GM12878 (cell line): ENCODE measurements around the gene HADH. TPM values are rescaled to one million over a fixed set of nuclear protein-coding genes. Genes with fewer than 3 reads are reported as not detected.

Source experiments
- ATAC-seq: fragments of 200-7000 bp; cut with Tn5 transposase; 3 replicates; pipeline ENCODE4 v1.9.1; 2020; ENCODE audit warnings: mild to moderate bottlenecking, moderate library complexity
- BruUV-seq: library from RNA; stranded (reverse); fragments of 400-500 nt; replicated peaks from 2 replicates; lab custom pipeline; 2021; lab: Mats Ljungman, UMichigan
- CTCF ChIA-PET: fragments of 300-600 bp; sonication (Branson Sonifier 250); formaldehyde crosslinking; extraction: SDS; loops from one replicate; lab custom pipeline; 2021; ENCODE audit warnings: inconsistent platforms; lab: Yijun Ruan, JAX
- POLR2A ChIA-PET: fragments of 350-600 bp; formaldehyde crosslinking; extraction: SDS; loops from one replicate; lab custom pipeline; 2021; ENCODE audit warnings: inconsistent platforms; lab: Charles Lee
- RAD21 ChIA-PET: fragments of 300-600 bp; sonication (Branson Sonifier 250); formaldehyde crosslinking; loops from one replicate; lab custom pipeline; 2023; ENCODE audit warnings: antibody characterized with exemption; ENCODE audit not compliant: unreplicated experiment; lab: Charles Lee
- SMC1A ChIA-PET: fragments of 300-600 bp; sonication (Branson Sonifier 250); formaldehyde crosslinking; loops from one replicate; lab custom pipeline; 2023; ENCODE audit not compliant: unreplicated experiment, uncharacterized antibody; lab: Charles Lee
- DNase-seq: peaks from one replicate; pipeline ENCODE4 v3.0.0-alpha.2; 2011; ENCODE audit warnings: low read depth, low spot score
- FAIRE-seq: peaks from 3 replicates; lab custom pipeline; 2011; peaks lifted over from hg19 to GRCh38; lab: Jason Lieb, UNC
- H2AFZ ChIP-seq: 2 replicates; pipeline ENCODE4 v1.6.0; 2011; ENCODE audit warnings: low read depth, low read length, control low read depth; ENCODE audit not compliant: control insufficient read depth
- H3K27ac ChIP-seq: 2 replicates; pipeline ENCODE4 v1.5.1; 2011; ENCODE audit warnings: control low read depth; ENCODE audit not compliant: control insufficient read depth, insufficient read depth
- H3K27me3 ChIP-seq, 2 experiments: replicated peaks in 1 of 2; 2 replicates each; pipeline versions ENCODE4 v1.6.0 to v1.6.1; 2011; ENCODE audit warnings: low read length in 1 of 2; ENCODE audit not compliant: control insufficient read depth in 2 of 2, insufficient read depth in 2 of 2
- H3K36me3 ChIP-seq, 2 experiments: 2 replicates each; pipeline ENCODE4 v1.5.1; 2011; ENCODE audit warnings: low read length in 1 of 2; ENCODE audit not compliant: control insufficient read depth in 2 of 2, insufficient read depth in 2 of 2
- H3K4me1 ChIP-seq: 2 replicates; pipeline ENCODE4 v1.6.1; 2011; ENCODE audit warnings: mild to moderate bottlenecking, low read length, moderate library complexity, mixed read lengths; ENCODE audit not compliant: control insufficient read depth, insufficient read depth
- H3K4me2 ChIP-seq: 2 replicates; pipeline ENCODE4 v1.6.0; 2011; ENCODE audit warnings: control low read depth; ENCODE audit not compliant: control insufficient read depth, insufficient read depth
- H3K4me3 ChIP-seq: fragments of 200-600 bp; sonication (generic); 2 replicates; pipeline ENCODE4 v1.5.1; 2016
- H3K79me2 ChIP-seq: 2 replicates; pipeline ENCODE4 v1.6.0; 2011; ENCODE audit warnings: low read length; ENCODE audit not compliant: control insufficient read depth, insufficient read depth
- H3K9ac ChIP-seq: 2 replicates; pipeline ENCODE4 v1.8.0; 2011; ENCODE audit warnings: low read length, control low read depth, mixed read lengths; ENCODE audit not compliant: control insufficient read depth, insufficient read depth
- H3K9me3 ChIP-seq: replicated peaks from 3 replicates; pipeline ENCODE4 v1.5.1; 2011; ENCODE audit warnings: mild to moderate bottlenecking, low read length; ENCODE audit not compliant: control insufficient read depth, insufficient read depth
- H4K20me1 ChIP-seq: 2 replicates; pipeline ENCODE4 v1.6.0; 2011; ENCODE audit not compliant: control insufficient read depth, insufficient read depth
- ATF3 ChIP-seq: IDR thresholded peaks from 2 replicates; pipeline ENCODE4 v1.6.1; 2011; ENCODE audit warnings: low read depth, mild to moderate bottlenecking, low read length, moderate library complexity, borderline replicate concordance; ENCODE audit errors: extremely low read depth
- ELK1 ChIP-seq: IDR thresholded peaks from 2 replicates; pipeline ENCODE4 v1.6.1; 2012; ENCODE audit warnings: low read depth, low read length, improper control_type of control experiment
- FOXK2 ChIP-seq: fragments of 450-650 bp; IDR thresholded peaks from 2 replicates; pipeline ENCODE4 v1.6.1; 2017; ENCODE audit warnings: mild to moderate bottlenecking, moderate library complexity
- GATAD2B ChIP-seq: fragments of 450-650 bp; conservative IDR thresholded peaks from 2 replicates; pipeline ENCODE4 v1.6.1; 2017; ENCODE audit warnings: low read depth, mild to moderate bottlenecking, moderate library complexity
- HSF1 ChIP-seq: fragments of 150-350 bp; IDR thresholded peaks from 2 replicates; pipeline ENCODE4 v1.6.1; 2014; ENCODE audit warnings: mild to moderate bottlenecking, low read depth, low read length
- IRF4 ChIP-seq: IDR thresholded peaks from 2 replicates; pipeline ENCODE4 v1.6.1; 2011; ENCODE audit warnings: low read depth, low read length
- KDM1A ChIP-seq: fragments of 200-600 bp; sonication (generic); IDR thresholded peaks from 2 replicates; pipeline ENCODE4 v1.6.1; 2016; ENCODE audit warnings: borderline replicate concordance
- NKRF ChIP-seq: fragments of 450-650 bp; conservative IDR thresholded peaks from 2 replicates; pipeline ENCODE4 v1.6.1; 2017; ENCODE audit warnings: mild to moderate bottlenecking, moderate library complexity
- RUNX3 ChIP-seq: IDR thresholded peaks from 2 replicates; pipeline ENCODE4 v1.6.1; 2012; ENCODE audit warnings: low read length, inconsistent platforms
- SREBF1 ChIP-seq: IDR thresholded peaks from 2 replicates; pipeline ENCODE4 v1.6.1; 2012; ENCODE audit warnings: mild to moderate bottlenecking, low read length
- SREBF2 ChIP-seq: IDR thresholded peaks from 2 replicates; pipeline ENCODE4 v1.6.1; 2012; ENCODE audit warnings: mild to moderate bottlenecking, low read length
- SUPT20H ChIP-seq: IDR thresholded peaks from 2 replicates; pipeline ENCODE4 v1.6.1; 2011; ENCODE audit warnings: low read depth, mild to moderate bottlenecking, low read length, moderate library complexity, borderline replicate concordance; ENCODE audit not compliant: control insufficient read depth
- YY1 ChIP-seq: IDR thresholded peaks from 2 replicates; pipeline ENCODE4 v1.6.1; 2011; ENCODE audit warnings: low read depth, mild to moderate bottlenecking, low read length
- WGBS: methylation state at CpG from one replicate; pipeline ENCODE4 v1.1.6; 2016; ENCODE audit warnings: low lambda C conversion rate; ENCODE audit not compliant: insufficient replicate concordance, insufficient coverage; ENCODE audit errors: missing lambda C conversion rate; 5-methylcytosine and 5-hydroxymethylcytosine counted together
- in situ Hi-C: fragments of 300-500 bp; cut with MboI; formaldehyde crosslinking; loops from 9 replicates; pipeline ENCODE4 v1.14.3; 2018; ENCODE audit warnings: mixed read lengths
- intact Hi-C: fragments of 100-400 bp; cut with micrococcal nuclease; formaldehyde crosslinking; loops from one replicate; pipeline ENCODE4 v1.14.2; 2022; ENCODE audit not compliant: unreplicated experiment
- polyA plus RNA-seq, 11 experiments: library from polyadenylated mRNA; depleted of rRNA in 4 of 11; unstranded in 6 of 11; stranded (reverse) in 5 of 11; fragments of >200 nt; fragmentation: Nextera tagmentation in 4 of 11; fragmentation: Illumina TruSeq in 1 of 11; extraction: Ambion mirVana in 4 of 11; extraction: Trizol in 1 of 11; gene quantifications; 1 replicate in 1 of 11; 2 replicates in 10 of 11; pipeline versions ENCODE4 v1.2.1 to v1.2.3, GENCODE V29; 2011 to 2016; ENCODE audit warnings: inconsistent platforms in 2 of 11, missing spikeins in 2 of 11, low read depth in 1 of 11
- total RNA-seq, 4 experiments: library from RNA; depleted of rRNA in 3 of 4; stranded (reverse); fragments of >200 nt in 3 of 4; fragmentation: Illumina TruSeq in 1 of 4; extraction: Trizol in 1 of 4; gene quantifications; 2 replicates each; pipeline versions ENCODE4 v1.2.1 to v1.2.3, GENCODE V29; 2013 to 2021
- TF ChIP-seq, protein P1 (sequence below): fragments of 450-650 bp; formaldehyde crosslinking; IDR thresholded peaks from 2 replicates; pipeline ENCODE4 v1.4.0; 2020; ENCODE audit warnings: mild to moderate bottlenecking, moderate library complexity

The HADH gene
- total and polyA plus RNA-seq, 10 of the 15 experiments (the other 5 are each of a cell fraction or from before 2014, with no cell fraction given): 20.3 to 97.9 (median 76.6) TPM

DNA sequence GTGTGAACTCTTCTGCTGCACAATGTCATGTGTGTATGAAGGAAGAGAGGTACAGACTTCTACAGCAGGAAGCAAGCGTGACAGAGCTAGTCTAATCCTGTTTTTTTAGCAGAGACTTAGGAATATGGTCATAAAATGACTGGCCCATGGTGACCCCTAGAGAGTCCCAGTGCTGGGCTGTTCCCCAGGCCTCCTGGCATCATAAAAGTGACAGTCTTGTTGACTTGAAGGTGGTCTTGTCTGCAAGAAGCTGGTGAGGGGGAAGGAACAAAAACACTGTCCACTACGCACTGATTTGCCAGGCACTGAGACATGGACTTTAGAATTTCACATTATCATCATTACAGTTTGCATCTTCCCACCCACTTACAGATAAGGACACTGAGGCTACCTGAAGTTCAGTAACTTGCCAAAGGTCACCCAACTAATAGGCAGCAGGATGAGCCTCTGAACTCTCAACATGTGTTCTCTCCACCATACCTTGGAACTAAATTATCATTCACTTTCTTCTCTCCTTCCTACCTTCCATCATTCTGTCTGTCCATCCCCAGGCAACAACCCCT is 63.0 kb downstream of the HADH start:
- no peaks in the 10 kb centered on the region for H3K9me3 ChIP-seq
- FAIRE-seq (no peak), ATAC-seq (no peak), DNase-seq (no peak)
- H3K4me2 ChIP-seq: no peak overlapping the region
- in situ Hi-C loops: no loop called here
- H3K36me3 ChIP-seq: no peaks in the 10 kb centered on the region
- H3K79me2 ChIP-seq: no peaks in the 10 kb centered on the region
- no peak overlapping the region for H3K9ac ChIP-seq
- TF ChIP-seq SREBF1 (no peak), SUPT20H (no peak), FOXK2 (no peak), NKRF (no peak), YY1 (no peak), SREBF2 (no peak), RUNX3 (no peak), ELK1 (no peak), GATAD2B (no peak), KDM1A (no peak), HSF1 (no peak), IRF4 (no peak), ATF3 (no peak)
- TF ChIP-seq, protein P1, sequence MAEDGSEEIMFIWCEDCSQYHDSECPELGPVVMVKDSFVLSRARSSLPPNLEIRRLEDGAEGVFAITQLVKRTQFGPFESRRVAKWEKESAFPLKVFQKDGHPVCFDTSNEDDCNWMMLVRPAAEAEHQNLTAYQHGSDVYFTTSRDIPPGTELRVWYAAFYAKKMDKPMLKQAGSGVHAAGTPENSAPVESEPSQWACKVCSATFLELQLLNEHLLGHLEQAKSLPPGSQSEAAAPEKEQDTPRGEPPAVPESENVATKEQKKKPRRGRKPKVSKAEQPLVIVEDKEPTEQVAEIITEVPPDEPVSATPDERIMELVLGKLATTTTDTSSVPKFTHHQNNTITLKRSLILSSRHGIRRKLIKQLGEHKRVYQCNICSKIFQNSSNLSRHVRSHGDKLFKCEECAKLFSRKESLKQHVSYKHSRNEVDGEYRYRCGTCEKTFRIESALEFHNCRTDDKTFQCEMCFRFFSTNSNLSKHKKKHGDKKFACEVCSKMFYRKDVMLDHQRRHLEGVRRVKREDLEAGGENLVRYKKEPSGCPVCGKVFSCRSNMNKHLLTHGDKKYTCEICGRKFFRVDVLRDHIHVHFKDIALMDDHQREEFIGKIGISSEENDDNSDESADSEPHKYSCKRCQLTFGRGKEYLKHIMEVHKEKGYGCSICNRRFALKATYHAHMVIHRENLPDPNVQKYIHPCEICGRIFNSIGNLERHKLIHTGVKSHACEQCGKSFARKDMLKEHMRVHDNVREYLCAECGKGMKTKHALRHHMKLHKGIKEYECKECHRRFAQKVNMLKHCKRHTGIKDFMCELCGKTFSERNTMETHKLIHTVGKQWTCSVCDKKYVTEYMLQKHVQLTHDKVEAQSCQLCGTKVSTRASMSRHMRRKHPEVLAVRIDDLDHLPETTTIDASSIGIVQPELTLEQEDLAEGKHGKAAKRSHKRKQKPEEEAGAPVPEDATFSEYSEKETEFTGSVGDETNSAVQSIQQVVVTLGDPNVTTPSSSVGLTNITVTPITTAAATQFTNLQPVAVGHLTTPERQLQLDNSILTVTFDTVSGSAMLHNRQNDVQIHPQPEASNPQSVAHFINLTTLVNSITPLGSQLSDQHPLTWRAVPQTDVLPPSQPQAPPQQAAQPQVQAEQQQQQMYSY: no peak
- ChIA-PET SMC1A (interaction anchor here (0.7 to 2.6 kb wide), 12 partner anchors 9 to 302 kb away, joined by 3 to 21 read pairs (median 4); no protein-coding TSS in a partner anchor), CTCF (interaction anchor here (0.6 to 4.5 kb wide), 4 partner anchors 17 to 520 kb away, joined by 3 to 22 read pairs (median 8); no protein-coding TSS in a partner anchor), POLR2A (interaction anchor here (0.7 to 1.6 kb wide), 6 partner anchors 11 to 68 kb away, joined by 3 to 5 read pairs (median 4); no protein-coding TSS in a partner anchor), RAD21 (interaction anchor here (1.1 to 2.6 kb wide), 9 partner anchors 10 to 520 kb away, joined by 3 to 14 read pairs (median 4); no protein-coding TSS in a partner anchor)
- no peaks in the 10 kb centered on the region for H3K4me1 ChIP-seq
- no peak overlapping the region for H2AFZ ChIP-seq
- no peak overlapping the region for H3K4me3 ChIP-seq
- intact Hi-C loops: no loop called here
- no peak overlapping the region for H3K27ac ChIP-seq
- BruUV-seq: no TSS peak
- no peaks in the 10 kb centered on the region for H4K20me1 ChIP-seq
- WGBS: 88% methylated on average over 2 of the region's 2 CpGs
- no peaks in the 10 kb centered on the region for H3K27me3 ChIP-seq
